Measurements from ENCODE around the gene MAPK8IP1. TPM values are rescaled to one million over a fixed set of nuclear protein-coding genes. Genes with fewer than 3 reads are reported as not detected.
"Not testable (repeated sequence)": the region's sequence is repeated elsewhere in the genome, so short reads cannot be mapped to it uniquely, and the experiment has no call there.

Gene MAPK8IP1
- total RNA-seq, 1 donor from 2014 or later, result 38.7 TPM

DNA sequence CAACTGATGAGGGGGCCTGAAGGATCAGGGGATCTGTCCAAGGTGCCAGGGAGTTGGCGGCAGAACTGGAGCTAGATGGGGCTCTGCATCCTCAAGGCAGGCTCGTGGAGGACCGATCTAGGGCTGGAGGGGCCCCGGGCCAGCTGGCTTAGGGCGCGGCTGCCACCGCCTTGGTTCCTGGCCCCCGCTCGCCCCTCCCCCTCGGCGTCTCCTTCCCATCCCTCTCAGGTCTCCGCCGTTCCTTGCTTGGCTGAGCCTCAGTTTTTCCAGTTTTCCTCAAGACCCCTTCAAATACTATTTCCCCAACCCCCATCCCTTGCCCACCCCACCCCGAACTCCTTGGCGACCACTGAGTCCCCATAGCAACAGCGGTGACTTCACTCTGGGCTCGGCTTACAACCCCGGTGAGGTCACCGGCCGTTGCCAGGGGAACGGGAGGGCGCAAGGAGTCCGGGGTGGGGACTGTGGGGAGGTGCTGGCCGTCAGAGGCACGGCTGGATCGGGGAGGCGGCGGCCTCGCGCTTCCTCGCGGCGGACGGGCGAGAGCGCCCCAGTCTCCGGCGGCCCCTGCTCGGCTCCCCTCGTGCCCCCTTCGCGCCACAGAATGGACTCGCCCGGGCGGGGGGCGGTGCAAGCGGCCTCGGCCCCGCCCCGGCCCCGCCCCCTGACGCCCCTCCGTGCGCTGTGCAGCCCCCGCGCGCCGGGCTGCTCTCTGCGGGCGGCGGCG, 14.2 kb downstream of the MAPK8IP1 start:
- peak overlapping the region; percentile 89 for H3K27ac Mint-ChIP-seq (ENCODE audit: unreplicated experiment)

GRCh38 chr11:45900175-45900800, 14.8 kb downstream of the MAPK8IP1 start:
- H3K36me3 Mint-ChIP-seq (ENCODE audit: low read depth); DNase-seq (ENCODE audit: low read depth, low spot score); H3K9me3 Mint-ChIP-seq; H3K27me3 Mint-ChIP-seq (ENCODE audit: low read depth): not testable (repeated sequence)
- H3K4me1 Mint-ChIP-seq, result peaks cover 22% of the 10 kb centered on the region
- H3K27ac Mint-ChIP-seq (ENCODE audit: unreplicated experiment), result peak overlapping the region; percentile 95
- peak overlapping the region; percentile 90 for H3K4me3 Mint-ChIP-seq

More for the DNA sequence above, 14.2 kb downstream of the MAPK8IP1 start:
- Mint-ChIP-seq H3K36me3 (ENCODE audit: low read depth) (no peaks in the 10 kb centered on the region), H3K9me3 (no peaks in the 10 kb centered on the region), H3K4me3 (peak overlapping the region; percentile 88), H3K27me3 (ENCODE audit: low read depth) (no peaks in the 10 kb centered on the region), H3K4me1 (peaks cover 22% of the 10 kb centered on the region)
- DNase-seq (ENCODE audit: low read depth, low spot score), result peak; percentile 76
- no peak for TF ChIP-seq CTCF (conservative IDR thresholded peaks at IDR 0.05)

DNA sequence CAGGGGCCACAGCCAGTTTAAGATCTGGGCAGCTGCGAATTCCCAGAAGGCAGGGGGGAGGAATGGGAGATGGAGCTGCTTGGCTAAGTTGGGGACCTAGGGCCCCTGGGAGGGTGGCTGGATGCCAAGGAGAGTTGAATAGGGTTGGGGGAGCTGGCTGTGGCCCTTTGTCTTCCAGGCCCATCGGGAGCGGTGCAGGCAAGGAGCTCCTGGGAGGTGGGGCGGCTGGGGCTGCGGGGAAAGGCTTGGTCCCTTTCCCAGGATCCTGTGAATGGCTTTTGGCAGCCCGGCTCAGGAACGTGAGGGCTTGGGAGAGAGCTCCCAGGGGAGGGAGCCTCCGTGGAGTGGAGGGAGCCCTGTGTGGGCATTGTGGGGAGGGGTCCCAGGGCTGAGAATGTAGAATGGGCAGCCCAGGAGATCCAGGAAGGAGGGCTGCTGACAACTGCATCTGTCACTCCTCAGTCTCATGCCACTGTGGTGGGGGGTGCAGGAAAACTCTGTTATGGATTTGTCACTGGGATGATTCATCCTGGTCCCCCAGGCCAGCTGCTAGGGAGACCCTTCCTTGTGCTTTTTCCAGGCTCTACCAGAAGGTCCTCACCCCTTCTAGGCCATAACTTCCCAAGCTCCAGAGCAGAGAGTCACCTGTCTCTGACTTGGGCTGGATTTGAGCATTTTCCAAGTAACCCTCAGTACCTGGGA, 15.6 kb downstream of the MAPK8IP1 start:
- no peak for DNase-seq (ENCODE audit: low read depth, low spot score)
- H3K27me3 Mint-ChIP-seq (ENCODE audit: low read depth), result no peaks in the 10 kb centered on the region

DNA sequence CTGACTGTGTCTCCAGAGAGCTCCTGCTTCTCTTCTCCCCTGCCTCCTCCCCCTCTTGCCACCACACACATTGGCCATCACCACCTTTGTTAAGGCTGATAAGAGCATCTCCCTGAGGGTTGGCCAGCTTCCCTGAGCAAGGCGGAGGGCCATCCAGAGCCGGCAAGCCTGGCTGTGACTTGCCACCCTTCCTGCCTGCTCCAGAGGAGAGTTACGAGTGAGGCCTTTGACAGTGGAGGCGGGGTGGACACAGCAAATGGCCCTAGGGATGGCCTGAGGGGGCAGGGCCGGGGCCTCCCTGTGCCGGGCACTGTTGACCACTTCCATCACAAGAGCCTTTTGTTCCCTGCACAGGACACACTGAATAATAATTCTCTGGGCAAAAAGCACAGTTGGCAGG, 16.2 kb downstream of the MAPK8IP1 start:
- no peak for TF ChIP-seq CTCF (conservative IDR thresholded peaks at IDR 0.05)
- no peak overlapping the region for H3K27ac Mint-ChIP-seq (ENCODE audit: unreplicated experiment)
- DNase-seq (ENCODE audit: low read depth, low spot score), result peak; percentile 41

More for the DNA sequence above, 15.6 kb downstream of the MAPK8IP1 start:
- H3K4me3 Mint-ChIP-seq, result peak overlapping the region; percentile 90
- TF ChIP-seq CTCF (conservative IDR thresholded peaks at IDR 0.05), result no peak
- H3K4me1 Mint-ChIP-seq, result peaks cover 22% of the 10 kb centered on the region
- no peaks in the 10 kb centered on the region for H3K36me3 Mint-ChIP-seq (ENCODE audit: low read depth)
- peak overlapping the region; percentile 95 for H3K27ac Mint-ChIP-seq (ENCODE audit: unreplicated experiment)
- no peaks in the 10 kb centered on the region for H3K9me3 Mint-ChIP-seq

DNA sequence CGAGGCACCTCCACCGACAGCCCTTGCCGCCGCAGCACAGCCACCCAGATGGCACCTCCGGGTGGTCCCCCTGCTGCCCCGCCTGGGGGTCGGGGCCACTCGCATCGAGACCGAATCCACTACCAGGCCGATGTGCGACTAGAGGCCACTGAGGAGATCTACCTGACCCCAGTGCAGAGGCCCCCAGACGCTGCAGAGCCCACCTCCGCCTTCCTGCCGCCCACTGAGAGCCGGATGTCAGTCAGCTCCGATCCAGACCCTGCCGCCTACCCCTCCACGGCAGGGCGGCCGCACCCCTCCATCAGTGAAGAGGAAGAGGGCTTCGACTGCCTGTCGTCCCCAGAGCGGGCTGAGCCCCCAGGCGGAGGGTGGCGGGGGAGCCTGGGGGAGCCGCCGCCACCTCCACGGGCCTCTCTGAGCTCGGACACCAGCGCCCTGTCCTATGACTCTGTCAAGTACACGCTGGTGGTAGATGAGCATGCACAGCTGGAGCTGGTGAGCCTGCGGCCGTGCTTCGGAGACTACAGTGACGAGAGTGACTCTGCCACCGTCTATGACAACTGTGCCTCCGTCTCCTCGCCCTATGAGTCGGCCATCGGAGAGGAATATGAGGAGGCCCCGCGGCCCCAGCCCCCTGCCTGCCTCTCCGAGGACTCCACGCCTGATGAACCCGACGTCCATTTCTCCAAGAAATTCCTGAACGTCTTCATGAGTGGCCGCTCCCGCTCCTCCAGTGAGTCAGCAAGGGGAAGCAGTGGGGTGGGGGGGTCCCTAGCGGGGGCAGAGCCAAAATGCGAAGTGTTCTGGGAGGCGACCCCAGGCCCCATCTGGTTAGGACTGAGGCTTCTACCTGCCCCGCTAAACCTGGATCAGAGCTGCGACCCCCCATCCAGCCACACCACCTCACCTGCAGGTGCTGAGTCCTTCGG, 17.3 kb downstream of the MAPK8IP1 start:
- no peak overlapping the region for H3K4me3 Mint-ChIP-seq
- H3K36me3 Mint-ChIP-seq (ENCODE audit: low read depth), result no peaks in the 10 kb centered on the region
- no peak overlapping the region for H3K27ac Mint-ChIP-seq (ENCODE audit: unreplicated experiment)
- no peak for TF ChIP-seq CTCF (conservative IDR thresholded peaks at IDR 0.05)
- no peak for DNase-seq (ENCODE audit: low read depth, low spot score)
- peaks cover 26% of the 10 kb centered on the region for H3K4me1 Mint-ChIP-seq
- H3K27me3 Mint-ChIP-seq (ENCODE audit: low read depth), result no peaks in the 10 kb centered on the region
- H3K9me3 Mint-ChIP-seq, result no peaks in the 10 kb centered on the region

More for the DNA sequence above, 16.2 kb downstream of the MAPK8IP1 start:
- Mint-ChIP-seq H3K4me3 (peak overlapping the region; percentile 90), H3K27me3 (ENCODE audit: low read depth) (no peaks in the 10 kb centered on the region), H3K36me3 (ENCODE audit: low read depth) (no peaks in the 10 kb centered on the region), H3K4me1 (peaks cover 22% of the 10 kb centered on the region), H3K9me3 (no peaks in the 10 kb centered on the region)
